ENCODE results near the gene SHC2.

SHC2 gene

GRCh38 chr19:408441-408901 lies 52.4 kb downstream of the SHC2 start:
- H3K4me3 ChIP-seq (replicated peaks in 1 of 2; ENCODE audit: low read depth in 2 of 2, low read length in 2 of 2), result peak overlapping the region in 1 of 2 donors; percentile 18
- no peak for TF ChIP-seq CTCF (IDR thresholded peaks at IDR 0.05; ENCODE audit: low read depth, low read length)
- no peak for DNase-seq (ENCODE audit: low read depth in 2 of 2)

DNA sequence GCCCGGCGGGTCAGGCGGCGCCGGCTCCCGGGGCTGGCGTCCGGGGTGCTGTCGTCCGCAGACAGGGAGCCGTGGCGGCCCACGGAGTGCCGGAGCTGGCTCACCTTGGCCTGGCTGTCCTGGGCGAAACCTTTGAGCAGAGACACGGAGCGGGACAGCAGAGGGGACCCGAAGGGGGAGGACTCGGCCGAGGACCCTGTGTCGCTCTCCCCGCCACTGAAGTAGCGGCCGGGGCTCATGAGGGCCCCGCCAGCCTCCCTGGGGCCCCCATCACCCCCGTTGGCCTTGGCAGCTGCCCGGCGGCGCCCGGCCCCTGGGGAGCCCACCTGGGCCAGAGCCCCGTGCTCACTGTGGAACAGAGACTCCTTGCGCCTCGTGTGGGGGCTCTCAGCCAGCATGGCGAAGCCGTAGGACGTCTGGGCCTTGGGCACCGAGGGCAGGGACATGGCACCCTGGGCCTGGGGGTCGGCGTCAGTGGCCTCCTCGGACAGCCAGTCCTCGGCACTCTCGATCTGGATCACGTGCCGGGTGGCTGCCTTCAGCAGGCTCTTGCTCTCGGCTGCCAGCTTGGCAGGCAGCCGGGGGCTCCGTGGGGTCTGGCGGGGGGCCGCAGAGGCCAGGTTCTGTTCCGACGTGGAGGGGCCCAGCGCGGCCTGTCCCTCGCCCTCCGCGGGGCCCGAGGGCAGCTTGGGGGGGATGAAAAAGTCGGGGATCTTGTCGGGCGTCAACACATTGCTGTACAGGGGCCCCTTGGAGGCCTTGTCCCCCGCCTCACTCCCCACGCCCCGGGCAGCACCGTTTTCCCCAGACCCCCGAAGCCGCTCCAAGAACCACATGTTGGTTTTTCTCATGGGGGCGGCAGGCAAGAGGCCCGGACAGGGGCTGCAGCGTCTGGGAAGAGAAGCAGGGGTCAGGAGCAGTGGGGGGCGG lies 53.1 kb downstream of the SHC2 start:
- no peak for TF ChIP-seq CTCF (IDR thresholded peaks at IDR 0.05; ENCODE audit: low read depth, low read length)
- H3K4me3 ChIP-seq (replicated peaks in 1 of 2; ENCODE audit: low read depth in 2 of 2, low read length in 2 of 2), result no peak overlapping the region

GRCh38 chr19:406971-407510 lies 53.8 kb downstream of the SHC2 start:
- DNase-seq (ENCODE audit: low read depth in 2 of 2), result no peak
- TF ChIP-seq CTCF (IDR thresholded peaks at IDR 0.05; ENCODE audit: low read depth, low read length), result no peak
- no peak overlapping the region for H3K4me3 ChIP-seq (replicated peaks in 1 of 2; ENCODE audit: low read depth in 2 of 2, low read length in 2 of 2)

More for the DNA sequence above, 53.1 kb downstream of the SHC2 start:
- DNase-seq (ENCODE audit: low read depth in 2 of 2), result no peak

GRCh38 chr19:406135-406781 lies 54.6 kb downstream of the SHC2 start:
- no peak for TF ChIP-seq CTCF (IDR thresholded peaks at IDR 0.05; ENCODE audit: low read depth, low read length)
- DNase-seq (ENCODE audit: low read depth in 2 of 2), result no peak
- H3K4me3 ChIP-seq (replicated peaks in 1 of 2; ENCODE audit: low read depth in 2 of 2, low read length in 2 of 2), result no peak overlapping the region

- no peak for DNase-seq (ENCODE audit: low read depth in 2 of 2)
- H3K4me3 ChIP-seq (replicated peaks in 1 of 2; ENCODE audit: low read depth in 2 of 2, low read length in 2 of 2), result no peak overlapping the region
Measured at GRCh38 chr19:405121-405965, 55.5 kb downstream of the SHC2 start.

More at GRCh38 chr19:405121-405965, 55.5 kb downstream of the SHC2 start:
- no peak for TF ChIP-seq CTCF (IDR thresholded peaks at IDR 0.05; ENCODE audit: low read depth, low read length)

Data from cardiac fibroblast (primary cell).